Neural cell (in vitro differentiated cells): Measurements from ENCODE around the gene ADAP1. TPM values are rescaled to one million over a fixed set of nuclear protein-coding genes. Genes with fewer than 3 reads are reported as not detected.

Experiments
- H2AFZ ChIP-seq: fragments of 200-600, 300-800 bp; sonication (generic), shearing (Covaris generic); 2 replicates; pipeline ENCODE4 v1.6.0; 2014; ENCODE audit warnings: low read depth, mild to moderate bottlenecking, antibody characterized with exemption, low read length, moderate library complexity
- H3F3A ChIP-seq: fragments of 200-600 bp; shearing (Covaris generic); 2 replicates; pipeline ENCODE4 v1.6.1; 2016; ENCODE audit warnings: mild to moderate bottlenecking, moderate library complexity, mixed read lengths, antibody characterized with exemption, low read length; ENCODE audit not compliant: insufficient read depth, poor library complexity, severe bottlenecking
- H3K27ac ChIP-seq: fragments of 200-600, 300-800 bp; sonication (generic), shearing (Covaris generic); 2 replicates; pipeline ENCODE4 v1.5.1; 2014; ENCODE audit warnings: mild to moderate bottlenecking, low read length, moderate library complexity
- H3K27me3 ChIP-seq: fragments of 300-800, 200-600 bp; sonication (generic), shearing (Covaris generic); 2 replicates; pipeline ENCODE4 v1.6.0; 2014; ENCODE audit warnings: mild to moderate bottlenecking, low read depth, low read length, moderate library complexity; ENCODE audit not compliant: insufficient read depth
- H3K36me3 ChIP-seq: fragments of 300-800, 200-600 bp; sonication (generic), shearing (Covaris generic); 2 replicates; pipeline ENCODE4 v1.5.1; 2014; ENCODE audit warnings: mild to moderate bottlenecking, antibody characterized with exemption, low read length, moderate library complexity; ENCODE audit not compliant: insufficient read depth
- H3K4me2 ChIP-seq: fragments of 300-800, 200-600 bp; sonication (generic), shearing (Covaris generic); 2 replicates; pipeline ENCODE4 v1.6.0; 2014; ENCODE audit warnings: mild to moderate bottlenecking, low read length
- H3K4me3 ChIP-seq: fragments of 300-800, 200-600 bp; sonication (generic), shearing (Covaris generic); 2 replicates; pipeline ENCODE4 v1.5.1; 2014; ENCODE audit warnings: mild to moderate bottlenecking, low read length, moderate library complexity
- H3K79me2 ChIP-seq: fragments of 200-600 bp; shearing (Covaris generic); replicated peaks from 2 replicates; pipeline ENCODE4 v1.6.0; 2014; ENCODE audit warnings: mild to moderate bottlenecking, low read length, moderate library complexity; ENCODE audit not compliant: insufficient read depth
- H3K9ac ChIP-seq: fragments of 300-800, 200-600 bp; sonication (generic), shearing (Covaris generic); 2 replicates; pipeline ENCODE4 v1.6.1; 2016; ENCODE audit warnings: mild to moderate bottlenecking, low read length, mixed read lengths
- H3K9me2 ChIP-seq: fragments of 200-600 bp; shearing (Covaris generic); 2 replicates; pipeline ENCODE4 v1.6.1; 2016; ENCODE audit warnings: mild to moderate bottlenecking, low read length, mixed read lengths; ENCODE audit not compliant: insufficient read depth
- H3K9me3 ChIP-seq: fragments of 200-600, 300-800 bp; sonication (generic), shearing (Covaris generic); 2 replicates; pipeline ENCODE4 v1.6.1; 2016; ENCODE audit warnings: mild to moderate bottlenecking, mixed run types, low read length, moderate library complexity, mixed read lengths
- H4K20me1 ChIP-seq: fragments of 200-600 bp; shearing (Covaris generic); 2 replicates; pipeline ENCODE4 v1.6.1; 2016; ENCODE audit warnings: mild to moderate bottlenecking, mixed run types; ENCODE audit not compliant: insufficient read depth
- EP300 ChIP-seq: fragments of 450-650 bp; conservative IDR thresholded peaks from 2 replicates; pipeline ENCODE4 v1.6.1; 2014; ENCODE audit warnings: antibody characterized with exemption, mild to moderate bottlenecking, moderate library complexity; ENCODE audit not compliant: poor library complexity, severe bottlenecking
- EZH2 ChIP-seq: fragments of 200-600, 300-800 bp; shearing (Covaris generic), sonication (generic); IDR thresholded peaks from 2 replicates; pipeline ENCODE4 v1.6.1; 2014; ENCODE audit warnings: antibody characterized with exemption, low read length, borderline replicate concordance, mild to moderate bottlenecking; ENCODE audit not compliant: insufficient read depth, poor library complexity, severe bottlenecking
- MXI1 ChIP-seq: fragments of 450-650 bp; conservative IDR thresholded peaks from 2 replicates; pipeline ENCODE4 v1.6.1; 2014; ENCODE audit warnings: antibody characterized with exemption, mild to moderate bottlenecking; ENCODE audit not compliant: poor library complexity, severe bottlenecking
- POLR2AphosphoS5 ChIP-seq: IDR thresholded peaks from 2 replicates; pipeline ENCODE4 v1.6.1; 2012
- RAD21 ChIP-seq: fragments of 450-650 bp; conservative IDR thresholded peaks from 2 replicates; pipeline ENCODE4 v1.6.1; 2014; ENCODE audit warnings: antibody characterized with exemption, mild to moderate bottlenecking, moderate library complexity
- SMC3 ChIP-seq: fragments of 450-650 bp; conservative IDR thresholded peaks from 2 replicates; pipeline ENCODE4 v1.6.1; 2014; ENCODE audit warnings: antibody characterized with exemption, mild to moderate bottlenecking, moderate library complexity; ENCODE audit not compliant: poor library complexity
- TAF1 ChIP-seq: IDR thresholded peaks from 2 replicates; pipeline ENCODE4 v1.6.1; 2012; ENCODE audit warnings: low read depth
- polyA plus RNA-seq: library from polyadenylated mRNA; depleted of rRNA; stranded (reverse); fragments of >200 nt; gene quantifications from 2 replicates; pipeline ENCODE4 v1.2.3, GENCODE V29; 2014
- TF ChIP-seq, protein P1 (sequence below): fragments of 450-650 bp; IDR thresholded peaks from 2 replicates; pipeline ENCODE4 v1.5.1; 2014; ENCODE audit warnings: antibody characterized with exemption, mild to moderate bottlenecking, moderate library complexity; ENCODE audit not compliant: poor library complexity, severe bottlenecking
- TF ChIP-seq, protein P2 (sequence below): IDR thresholded peaks from 2 replicates; pipeline ENCODE4 v1.6.1; 2012; ENCODE audit warnings: borderline replicate concordance

The ADAP1 gene
- polyA plus RNA-seq, 1 donor from 2014 or later = 76.8 TPM

DNA sequence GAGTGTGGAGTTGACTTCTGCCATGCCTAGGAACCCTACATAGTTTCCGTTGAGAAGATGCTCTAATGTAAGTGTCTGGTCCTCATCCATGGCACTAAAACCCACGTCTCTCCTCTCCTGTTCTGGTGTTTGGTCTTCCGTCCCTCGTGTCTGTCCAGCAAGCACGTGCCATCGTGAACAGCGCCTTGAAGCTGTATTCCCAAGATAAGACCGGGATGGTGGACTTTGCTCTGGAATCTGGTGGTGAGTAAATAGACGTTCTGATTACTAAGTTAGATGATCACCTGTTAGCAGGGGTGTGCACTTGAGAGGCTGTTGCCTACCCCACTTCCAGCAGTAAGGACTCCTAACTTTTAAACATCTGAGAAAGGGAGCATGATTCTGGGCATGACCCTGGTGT lies 93.3 kb downstream of the ADAP1 start:
- Histone ChIP-seq H3K36me3 (peaks cover 5% of the 10 kb centered on the region), H3K9me2 (no peaks in the 10 kb centered on the region), H3K9ac (no peak overlapping the region), H3K4me3 (no peak overlapping the region), H3K4me2 (no peak overlapping the region), H3K27ac (no peak overlapping the region), H4K20me1 (no peaks in the 10 kb centered on the region), H2AFZ (no peak overlapping the region), H3K79me2 (no peaks in the 10 kb centered on the region), H3K9me3 (no peaks in the 10 kb centered on the region), H3F3A (no peaks in the 10 kb centered on the region), H3K27me3 (no peaks in the 10 kb centered on the region)
- TF ChIP-seq RAD21 (no peak), EZH2 (no peak), TAF1 (no peak), POLR2AphosphoS5 (no peak)

DNA sequence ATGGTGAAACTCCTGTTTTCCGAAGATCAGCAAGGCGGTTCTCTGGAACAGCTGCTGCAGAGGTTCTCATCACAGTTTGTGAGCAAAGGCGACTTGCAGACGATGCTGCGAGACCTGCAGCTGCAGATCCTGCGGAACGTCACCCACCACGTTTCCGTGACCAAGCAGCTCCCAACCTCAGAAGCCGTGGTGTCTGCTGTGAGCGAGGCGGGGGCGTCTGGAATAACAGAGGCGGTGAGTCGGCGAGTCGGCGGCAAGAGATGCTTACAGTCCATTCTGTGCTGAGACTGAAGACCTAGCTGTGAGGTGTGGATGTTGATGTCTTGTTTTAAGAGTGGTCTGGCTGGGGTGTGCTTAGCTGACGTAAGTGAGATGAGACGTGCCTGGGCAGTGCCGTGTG lies 94.3 kb downstream of the ADAP1 start:
- Histone ChIP-seq H3K9me3 (no peaks in the 10 kb centered on the region), H3K27ac (no peak overlapping the region), H3K9ac (no peak overlapping the region), H3K9me2 (no peaks in the 10 kb centered on the region), H3K27me3 (no peaks in the 10 kb centered on the region), H3K4me2 (no peak overlapping the region), H3F3A (no peaks in the 10 kb centered on the region), H2AFZ (no peak overlapping the region), H4K20me1 (no peaks in the 10 kb centered on the region), H3K4me3 (no peak overlapping the region), H3K79me2 (no peaks in the 10 kb centered on the region), H3K36me3 (no peaks in the 10 kb centered on the region)
- TF ChIP-seq RAD21 (no peak), MXI1 (no peak), TAF1 (no peak), SMC3 (no peak), EZH2 (no peak), POLR2AphosphoS5 (no peak), EP300 (no peak)
- TF ChIP-seq, protein P1, sequence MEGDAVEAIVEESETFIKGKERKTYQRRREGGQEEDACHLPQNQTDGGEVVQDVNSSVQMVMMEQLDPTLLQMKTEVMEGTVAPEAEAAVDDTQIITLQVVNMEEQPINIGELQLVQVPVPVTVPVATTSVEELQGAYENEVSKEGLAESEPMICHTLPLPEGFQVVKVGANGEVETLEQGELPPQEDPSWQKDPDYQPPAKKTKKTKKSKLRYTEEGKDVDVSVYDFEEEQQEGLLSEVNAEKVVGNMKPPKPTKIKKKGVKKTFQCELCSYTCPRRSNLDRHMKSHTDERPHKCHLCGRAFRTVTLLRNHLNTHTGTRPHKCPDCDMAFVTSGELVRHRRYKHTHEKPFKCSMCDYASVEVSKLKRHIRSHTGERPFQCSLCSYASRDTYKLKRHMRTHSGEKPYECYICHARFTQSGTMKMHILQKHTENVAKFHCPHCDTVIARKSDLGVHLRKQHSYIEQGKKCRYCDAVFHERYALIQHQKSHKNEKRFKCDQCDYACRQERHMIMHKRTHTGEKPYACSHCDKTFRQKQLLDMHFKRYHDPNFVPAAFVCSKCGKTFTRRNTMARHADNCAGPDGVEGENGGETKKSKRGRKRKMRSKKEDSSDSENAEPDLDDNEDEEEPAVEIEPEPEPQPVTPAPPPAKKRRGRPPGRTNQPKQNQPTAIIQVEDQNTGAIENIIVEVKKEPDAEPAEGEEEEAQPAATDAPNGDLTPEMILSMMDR = no peak
- TF ChIP-seq, protein P2, sequence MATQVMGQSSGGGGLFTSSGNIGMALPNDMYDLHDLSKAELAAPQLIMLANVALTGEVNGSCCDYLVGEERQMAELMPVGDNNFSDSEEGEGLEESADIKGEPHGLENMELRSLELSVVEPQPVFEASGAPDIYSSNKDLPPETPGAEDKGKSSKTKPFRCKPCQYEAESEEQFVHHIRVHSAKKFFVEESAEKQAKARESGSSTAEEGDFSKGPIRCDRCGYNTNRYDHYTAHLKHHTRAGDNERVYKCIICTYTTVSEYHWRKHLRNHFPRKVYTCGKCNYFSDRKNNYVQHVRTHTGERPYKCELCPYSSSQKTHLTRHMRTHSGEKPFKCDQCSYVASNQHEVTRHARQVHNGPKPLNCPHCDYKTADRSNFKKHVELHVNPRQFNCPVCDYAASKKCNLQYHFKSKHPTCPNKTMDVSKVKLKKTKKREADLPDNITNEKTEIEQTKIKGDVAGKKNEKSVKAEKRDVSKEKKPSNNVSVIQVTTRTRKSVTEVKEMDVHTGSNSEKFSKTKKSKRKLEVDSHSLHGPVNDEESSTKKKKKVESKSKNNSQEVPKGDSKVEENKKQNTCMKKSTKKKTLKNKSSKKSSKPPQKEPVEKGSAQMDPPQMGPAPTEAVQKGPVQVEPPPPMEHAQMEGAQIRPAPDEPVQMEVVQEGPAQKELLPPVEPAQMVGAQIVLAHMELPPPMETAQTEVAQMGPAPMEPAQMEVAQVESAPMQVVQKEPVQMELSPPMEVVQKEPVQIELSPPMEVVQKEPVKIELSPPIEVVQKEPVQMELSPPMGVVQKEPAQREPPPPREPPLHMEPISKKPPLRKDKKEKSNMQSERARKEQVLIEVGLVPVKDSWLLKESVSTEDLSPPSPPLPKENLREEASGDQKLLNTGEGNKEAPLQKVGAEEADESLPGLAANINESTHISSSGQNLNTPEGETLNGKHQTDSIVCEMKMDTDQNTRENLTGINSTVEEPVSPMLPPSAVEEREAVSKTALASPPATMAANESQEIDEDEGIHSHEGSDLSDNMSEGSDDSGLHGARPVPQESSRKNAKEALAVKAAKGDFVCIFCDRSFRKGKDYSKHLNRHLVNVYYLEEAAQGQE = no peak
